Stimulated activated CD4-positive, alpha-beta T cell treated with anti-CD3 and anti-CD28 coated beads, TNF-alpha, amount 100 ng/mL, for 4 hours (primary cell): ENCODE data around the gene PDGFC.

ENCODE experiments used
- DNase-seq, 3 experiments: peaks; one replicate each; pipeline ENCODE4 v3.0.0-alpha.2; 2020; ENCODE audit warnings: low read depth in 3 of 3

PDGFC gene

DNA sequence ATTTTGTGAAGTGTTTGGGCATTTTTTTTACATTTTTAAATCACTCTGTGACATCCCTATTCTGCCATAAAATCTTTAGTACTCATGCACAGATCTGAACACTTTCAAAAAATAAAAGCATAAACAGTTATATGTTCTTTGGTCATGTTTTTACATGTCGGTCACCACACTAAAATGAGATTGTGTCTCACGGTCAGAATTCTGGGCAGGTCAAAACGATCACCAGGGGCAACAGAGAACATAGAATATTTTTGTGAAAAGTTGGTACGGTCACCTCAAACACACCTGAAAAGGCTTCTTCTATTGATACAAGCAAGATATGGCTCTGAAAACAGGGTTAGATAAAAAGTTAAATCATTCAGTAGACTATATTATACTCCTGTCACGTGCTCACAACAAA, 189.1 kb downstream of the PDGFC start:
- no peak for DNase-seq

DNA sequence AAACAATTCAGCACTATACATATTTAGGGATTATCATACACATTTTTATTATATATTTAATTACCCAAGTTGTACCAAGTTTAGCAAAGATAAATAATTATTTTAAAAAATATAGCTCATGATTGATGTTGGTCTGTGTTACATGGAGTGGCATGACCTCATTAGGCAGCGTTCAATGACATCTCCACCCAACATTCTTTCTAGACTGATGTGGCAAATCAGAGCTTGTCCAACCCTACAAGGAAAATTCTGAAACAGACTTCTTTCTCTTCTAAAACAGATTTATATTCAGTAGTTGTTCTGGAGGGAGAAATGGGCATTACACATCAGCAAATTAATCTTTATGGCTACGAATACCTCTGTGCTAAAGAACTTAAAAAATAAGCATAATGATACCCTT, 189.7 kb downstream of the PDGFC start:
- no peak for DNase-seq

DNA sequence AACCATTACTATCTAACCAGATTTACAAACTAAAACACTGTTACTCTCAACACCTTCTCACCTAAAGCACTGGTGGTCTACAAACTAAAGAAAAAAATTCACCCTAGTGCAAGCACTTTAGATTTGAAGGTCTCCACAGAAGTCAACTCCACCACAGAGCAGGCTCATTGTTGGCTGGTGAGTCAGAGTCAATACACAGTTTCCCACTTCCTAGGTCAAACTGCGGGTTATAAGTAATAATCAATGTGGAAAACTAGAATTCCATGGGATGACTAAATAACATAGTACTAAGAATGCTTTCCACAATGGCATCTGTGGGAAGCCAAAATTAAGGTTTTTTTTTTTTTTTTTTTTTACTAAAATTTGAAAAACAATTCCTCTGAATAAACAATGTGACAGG, 191.8 kb downstream of the PDGFC start:
- no peak for DNase-seq

DNA sequence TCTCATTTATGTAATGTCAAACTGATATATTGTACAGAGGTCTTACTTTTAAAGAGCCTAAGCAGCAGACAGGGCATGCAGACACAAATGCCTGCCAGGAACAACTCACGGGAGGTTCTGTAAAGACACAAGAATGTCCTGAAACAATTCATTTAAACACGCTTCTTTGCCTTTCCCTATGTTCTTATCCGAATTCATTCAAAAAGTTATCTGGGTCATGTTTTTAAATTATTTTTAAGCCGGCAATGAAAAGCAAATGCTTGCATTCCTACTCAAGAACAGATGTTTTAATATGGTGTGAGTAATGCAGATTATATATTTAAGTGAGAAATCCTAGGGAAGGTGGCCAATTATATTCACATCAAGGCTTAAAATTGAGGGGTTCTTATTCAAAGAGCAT, 192.6 kb downstream of the PDGFC start:
- DNase-seq, result no peak

DNA sequence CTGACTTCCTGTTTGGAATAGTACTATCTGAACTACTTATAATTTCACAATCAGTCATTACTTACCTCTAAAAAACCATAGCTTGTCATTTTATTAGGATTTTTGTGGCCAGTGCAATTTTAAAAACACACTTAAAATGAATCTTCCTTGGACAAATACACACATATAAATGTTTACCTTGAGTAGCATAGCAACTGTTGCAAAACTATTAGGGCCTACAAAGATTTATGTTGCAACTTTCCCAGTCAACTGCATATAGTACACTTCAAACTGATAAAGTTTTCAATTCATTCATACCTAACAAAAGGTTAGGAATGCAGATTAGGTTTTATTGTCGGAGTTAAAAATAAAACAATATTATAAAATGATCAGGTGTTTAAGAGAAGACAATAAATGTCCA, 193.0 kb downstream of the PDGFC start:
- no peak for DNase-seq

DNA sequence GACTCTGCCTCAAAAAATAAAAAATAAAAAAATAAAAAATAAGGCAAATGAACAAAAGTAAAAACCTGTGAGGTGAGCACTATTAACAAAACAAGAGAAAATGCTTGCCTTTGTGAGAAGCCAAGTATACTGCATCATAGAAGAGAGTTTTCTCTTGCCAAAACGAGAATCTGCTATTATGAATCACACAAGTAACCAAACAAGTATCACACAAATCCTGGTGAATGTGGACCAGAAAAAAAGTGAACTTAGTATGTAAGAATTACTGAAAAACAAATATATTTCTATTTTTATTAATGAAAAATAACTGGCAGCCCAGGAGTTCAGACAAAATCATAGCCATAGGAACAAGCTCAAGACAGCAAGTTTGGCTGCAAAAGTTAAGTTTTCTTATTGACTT, 193.5 kb downstream of the PDGFC start:
- no peak for DNase-seq

DNA sequence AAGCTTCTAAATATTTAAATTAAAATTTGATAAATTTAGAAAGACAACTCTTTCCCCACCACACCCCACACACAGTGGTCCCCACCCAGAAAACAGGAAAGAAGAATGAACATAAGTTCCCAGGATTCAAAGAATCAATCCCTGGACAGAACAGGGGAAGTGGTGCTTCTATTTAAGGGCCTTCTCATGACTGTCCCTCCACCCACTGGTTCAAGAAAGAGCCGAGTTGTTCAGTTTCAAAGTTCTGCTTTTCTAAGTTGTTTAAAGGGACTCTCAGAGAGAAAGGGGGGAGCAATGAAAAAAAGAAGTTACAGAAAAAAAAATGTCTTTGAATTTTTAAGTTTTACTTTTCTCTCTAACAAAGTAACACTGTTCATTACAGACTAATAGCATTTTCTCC, 195.8 kb downstream of the PDGFC start:
- DNase-seq, result no peak

DNA sequence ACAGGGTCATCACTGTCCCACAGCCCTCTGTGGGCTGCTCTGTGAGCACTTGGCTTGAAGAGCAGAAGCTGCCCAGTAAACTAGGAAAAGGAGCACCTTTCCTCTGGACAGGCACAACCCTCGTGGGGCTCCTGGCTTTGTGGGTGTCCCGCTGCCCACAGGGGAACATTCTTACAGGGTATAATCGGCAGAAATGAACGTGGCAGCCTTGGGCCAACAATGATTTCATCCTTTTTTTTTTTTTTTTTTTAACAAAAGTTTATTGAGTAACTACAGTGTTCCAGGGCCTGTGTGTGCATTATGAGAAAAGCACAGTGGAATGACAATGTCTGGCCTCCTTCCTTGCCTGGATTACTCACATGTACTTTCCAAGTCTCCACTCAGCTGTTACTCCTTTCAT, 197.2 kb downstream of the PDGFC start:
- DNase-seq, result no peak

DNA sequence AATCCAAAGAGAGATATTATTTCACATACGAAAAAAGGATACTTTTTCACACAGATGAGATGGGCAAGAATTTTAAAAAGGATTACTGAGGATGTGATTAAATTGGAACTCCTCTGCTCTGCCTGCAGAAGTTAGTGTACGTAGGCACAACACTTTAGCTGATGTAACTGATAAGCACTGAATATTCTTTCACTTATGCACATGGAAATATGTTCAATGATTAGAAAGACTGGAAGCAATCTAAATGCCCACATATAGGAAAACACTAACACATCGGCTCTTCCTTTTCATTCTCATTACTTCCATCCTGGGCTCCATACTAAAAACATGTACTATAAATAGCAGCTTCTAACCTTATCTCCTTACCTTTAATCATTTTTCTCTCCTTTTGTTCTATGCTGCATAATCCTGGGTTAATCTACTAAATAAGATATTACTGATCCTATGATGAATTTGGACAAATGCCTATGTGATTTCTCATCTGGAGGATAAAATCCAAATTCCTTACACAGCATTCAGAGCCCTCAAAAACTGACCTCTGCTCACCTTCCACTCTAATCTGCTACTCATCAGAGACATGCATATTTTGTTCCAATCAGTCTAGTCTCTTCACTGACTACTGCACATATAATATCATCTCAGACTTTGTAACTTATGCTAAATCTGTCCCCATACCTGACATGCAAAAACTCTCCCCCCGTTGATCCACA, 197.8 kb downstream of the PDGFC start:
- DNase-seq, result no peak

DNA sequence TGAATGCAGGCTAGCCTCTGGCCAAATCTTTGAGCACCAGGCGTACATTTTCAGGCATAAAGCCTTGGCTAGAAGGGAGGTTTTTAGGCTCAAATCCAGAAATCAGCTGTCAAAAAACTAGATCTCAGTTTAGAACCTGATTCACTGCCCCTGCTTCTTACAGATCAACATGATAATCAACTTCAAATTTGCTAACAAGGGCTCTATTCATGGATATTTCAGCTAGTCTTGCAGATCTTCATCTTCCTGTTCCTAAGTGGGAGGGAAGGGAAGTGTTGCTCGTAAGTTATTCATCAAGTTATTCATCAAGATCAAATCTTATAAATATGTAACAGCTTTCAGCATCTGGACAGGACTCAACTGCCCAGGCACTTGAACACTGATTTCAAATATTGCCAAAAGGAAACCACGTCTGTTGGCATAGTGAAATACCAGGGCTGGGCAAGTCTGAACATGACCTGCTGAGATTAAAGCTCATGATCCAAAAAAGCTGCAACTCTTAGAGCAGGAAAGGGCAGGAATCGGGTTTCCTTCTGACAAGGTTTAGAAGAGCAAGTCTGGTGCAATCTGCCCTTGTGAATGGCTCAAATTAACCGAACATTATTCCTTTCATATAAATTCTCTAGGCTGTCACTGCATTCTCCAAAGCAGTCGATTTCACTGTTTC, 200.3 kb downstream of the PDGFC start:
- DNase-seq, result no peak

DNA sequence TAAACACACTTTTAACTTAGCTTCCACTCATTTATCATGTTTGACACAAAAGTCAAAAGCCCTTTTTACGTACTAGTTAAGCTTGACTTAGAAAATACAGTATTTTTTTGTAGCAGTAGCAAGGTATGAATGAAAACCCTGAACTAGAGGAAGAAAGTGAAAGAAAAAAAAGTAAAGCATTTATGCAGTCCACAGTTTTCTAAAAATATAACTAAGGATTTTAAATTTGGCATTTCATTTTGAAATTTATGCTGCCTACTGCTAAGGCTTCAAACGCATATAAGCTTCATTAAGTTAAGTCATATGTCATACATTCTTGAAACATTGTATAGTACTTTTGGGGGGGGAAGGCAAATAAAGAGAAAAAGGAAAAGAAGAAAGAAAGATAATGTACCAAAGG, 201.5 kb downstream of the PDGFC start:
- DNase-seq, result no peak

DNA sequence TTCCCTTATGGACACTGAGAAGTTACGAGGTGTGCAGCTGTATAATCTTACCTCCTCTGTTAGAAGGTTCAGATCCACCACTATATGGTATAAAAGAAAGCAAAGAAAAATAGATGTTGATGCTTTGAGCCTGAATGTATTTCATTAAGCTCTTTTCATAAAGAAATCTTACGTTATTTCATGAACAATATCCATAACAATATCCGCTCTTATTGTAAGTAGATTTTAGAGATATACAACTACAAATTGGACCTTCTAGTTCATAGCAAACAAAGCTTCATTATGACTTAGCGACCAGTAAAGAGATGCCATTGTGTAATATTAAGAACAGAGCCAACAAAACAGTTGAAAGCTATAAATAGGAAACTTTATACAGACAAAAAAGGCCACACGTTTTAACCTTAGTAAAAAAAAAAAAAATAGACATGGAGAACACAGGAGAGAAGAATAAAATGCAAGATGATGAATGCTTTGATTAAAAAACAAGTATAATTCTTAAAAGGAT, 203.6 kb downstream of the PDGFC start:
- no peak for DNase-seq

DNA sequence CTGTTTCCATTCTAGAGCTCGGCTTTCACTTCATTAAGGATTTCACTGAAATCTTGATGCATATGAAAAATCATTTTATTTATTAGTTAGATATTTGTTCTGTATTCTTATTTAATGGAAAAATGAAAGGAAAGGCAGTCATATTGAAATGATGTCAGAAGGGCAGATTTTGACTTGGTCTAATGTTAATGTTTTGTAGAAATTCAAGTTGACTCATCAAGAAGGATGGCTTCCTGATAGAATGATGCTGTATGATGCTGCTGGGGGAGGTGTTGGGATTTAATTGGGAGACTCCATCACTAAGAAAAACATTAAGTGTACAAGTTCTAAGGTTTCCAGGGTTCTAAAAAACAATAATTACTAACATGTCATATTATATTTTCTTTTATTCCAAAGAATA, 204.8 kb downstream of the PDGFC start:
- no peak for DNase-seq

DNA sequence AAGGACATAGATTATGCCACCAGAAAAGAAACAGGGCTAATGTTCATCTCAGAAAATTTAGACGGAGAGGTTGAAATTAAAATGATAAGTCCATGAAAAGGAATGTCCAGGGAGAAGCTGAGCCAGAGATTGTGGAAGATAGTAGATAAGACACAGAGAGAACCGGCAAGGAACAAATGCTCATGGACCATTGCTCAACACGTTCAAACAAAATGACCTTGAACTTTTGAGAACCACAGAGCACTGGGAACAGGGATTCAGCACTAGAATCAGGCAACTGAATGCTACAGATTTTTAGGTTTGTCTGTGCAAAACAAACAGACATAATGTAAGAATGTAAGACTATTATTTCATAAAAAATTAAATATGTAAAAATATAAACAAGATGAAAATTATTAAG, 206.3 kb downstream of the PDGFC start:
- no peak for DNase-seq

DNA sequence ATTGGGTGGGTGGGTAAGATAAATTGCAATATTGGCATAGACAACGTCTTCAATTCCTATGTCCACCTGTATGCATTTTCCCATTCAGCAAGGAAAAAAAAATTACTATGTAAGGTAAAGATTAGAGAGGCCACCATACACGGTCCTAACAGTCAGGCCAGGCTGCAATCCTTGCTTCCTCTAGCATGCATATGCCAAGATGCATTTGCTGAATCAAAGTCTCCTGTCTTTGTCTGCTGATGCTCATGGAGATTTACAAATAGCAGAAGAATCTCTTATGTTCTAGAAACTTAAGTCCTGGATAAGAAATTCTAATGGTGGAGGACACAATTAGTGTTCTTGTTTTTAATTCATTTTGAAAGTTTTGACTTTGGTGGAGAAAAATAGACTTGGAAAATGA, 206.8 kb downstream of the PDGFC start:
- DNase-seq, result no peak

DNA sequence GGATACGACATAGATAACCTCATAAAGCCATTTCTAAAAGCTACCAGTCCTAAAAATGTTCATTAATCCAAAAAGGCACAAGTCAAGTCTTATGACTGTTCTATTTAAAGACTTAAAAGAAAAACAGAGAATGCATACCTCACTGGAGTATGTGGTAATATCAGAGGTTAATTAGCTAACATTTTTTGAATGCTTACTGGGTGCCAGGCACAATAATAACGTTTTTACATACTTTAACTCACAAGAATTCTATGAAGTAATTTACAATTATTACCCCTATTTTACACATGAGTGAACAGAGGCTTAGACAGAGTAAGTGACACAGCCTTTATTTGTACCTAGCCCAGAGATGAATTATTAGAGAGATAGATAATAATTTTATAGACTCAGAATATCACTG, 207.5 kb downstream of the PDGFC start:
- DNase-seq, result no peak

DNA sequence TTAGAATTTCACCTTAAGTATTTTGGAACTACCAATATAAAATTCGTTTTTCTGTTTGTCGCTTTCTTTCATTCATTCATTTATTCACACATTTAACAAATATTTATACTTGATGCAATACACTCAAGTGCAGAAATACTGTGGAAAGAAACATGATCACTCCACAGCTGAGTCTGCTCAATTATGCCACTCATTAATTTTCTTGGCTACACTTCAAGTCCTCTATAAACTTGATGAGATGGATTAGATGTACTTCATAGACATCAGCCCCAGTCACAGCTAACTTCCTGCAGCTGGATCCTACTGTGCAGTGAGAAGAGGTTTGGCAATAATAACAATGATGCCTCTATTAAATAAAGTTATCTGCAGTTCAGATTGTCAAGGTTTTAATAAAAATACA, 208.1 kb downstream of the PDGFC start:
- DNase-seq, result no peak

DNA sequence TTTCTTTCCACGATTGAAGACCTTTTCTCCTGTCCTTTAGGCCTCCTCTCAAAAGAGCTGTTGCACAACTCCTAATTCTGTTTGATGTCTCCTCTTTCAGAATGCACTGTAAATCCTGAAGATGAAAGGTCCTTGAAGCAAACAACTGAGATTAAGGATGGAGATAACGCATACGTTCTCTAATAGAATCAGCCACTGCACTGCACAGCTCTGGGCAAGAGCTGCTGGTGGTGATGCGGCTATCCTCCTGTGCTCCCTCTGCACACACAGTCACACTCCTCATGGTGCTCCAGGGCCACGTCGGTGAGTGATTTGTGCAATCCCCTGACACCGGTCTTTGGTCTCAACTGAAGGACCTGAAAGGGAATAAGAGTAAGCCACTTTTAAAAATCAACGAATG, 208.7 kb downstream of the PDGFC start:
- DNase-seq, result no peak

DNA sequence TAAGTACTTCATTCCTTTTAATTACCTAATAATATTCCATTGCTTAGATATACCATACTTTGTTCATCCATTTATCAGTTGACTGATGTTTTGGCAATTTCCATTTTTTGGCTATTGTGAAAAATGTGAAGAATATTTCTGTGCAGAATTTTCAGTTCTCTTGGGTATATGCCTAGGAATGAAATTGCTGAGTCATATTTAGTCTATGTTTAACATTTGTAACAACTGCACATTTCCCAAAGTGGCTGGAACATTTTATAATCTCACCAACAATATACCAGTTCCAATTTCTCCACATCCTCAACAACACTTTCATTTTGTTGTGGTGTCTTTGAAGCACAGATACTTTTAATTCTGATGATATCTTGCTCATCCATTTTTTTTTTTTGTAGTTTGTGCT, 215.5 kb downstream of the PDGFC start:
- no peak for DNase-seq

DNA sequence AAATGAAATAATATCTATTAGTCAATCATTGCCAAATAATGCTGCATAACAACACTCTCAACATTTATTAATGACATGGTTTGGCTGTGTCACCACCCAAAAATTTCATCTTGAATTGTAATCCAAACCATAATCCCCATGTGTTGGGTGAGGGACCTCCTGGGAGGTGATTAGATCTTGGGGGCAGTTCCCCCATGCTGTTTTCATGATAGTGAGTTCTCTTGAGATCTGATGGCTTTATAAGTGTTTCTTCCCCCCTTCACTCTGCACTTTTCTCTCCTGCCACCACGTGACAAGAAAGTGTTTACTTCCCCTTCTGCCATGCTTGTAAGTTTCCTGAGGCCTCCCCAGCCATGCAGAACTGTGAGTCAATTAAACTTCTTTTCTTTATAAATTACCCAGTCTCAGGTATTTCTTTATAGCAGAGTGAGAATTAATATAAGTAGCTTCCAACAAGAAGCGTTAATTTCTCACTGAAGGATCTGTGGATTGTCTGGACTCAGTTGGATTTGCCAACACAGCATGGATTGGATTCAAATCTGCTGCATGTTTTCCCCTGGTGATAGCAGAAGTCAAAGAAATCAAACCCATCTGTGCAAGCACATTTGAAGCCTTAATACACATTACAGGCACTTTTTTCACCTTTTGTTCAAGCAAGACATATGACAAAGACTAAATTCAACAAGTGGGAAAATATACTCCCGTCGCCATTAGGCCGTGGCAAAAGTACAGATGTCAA, 216.6 kb downstream of the PDGFC start:
- DNase-seq, result no peak

DNA sequence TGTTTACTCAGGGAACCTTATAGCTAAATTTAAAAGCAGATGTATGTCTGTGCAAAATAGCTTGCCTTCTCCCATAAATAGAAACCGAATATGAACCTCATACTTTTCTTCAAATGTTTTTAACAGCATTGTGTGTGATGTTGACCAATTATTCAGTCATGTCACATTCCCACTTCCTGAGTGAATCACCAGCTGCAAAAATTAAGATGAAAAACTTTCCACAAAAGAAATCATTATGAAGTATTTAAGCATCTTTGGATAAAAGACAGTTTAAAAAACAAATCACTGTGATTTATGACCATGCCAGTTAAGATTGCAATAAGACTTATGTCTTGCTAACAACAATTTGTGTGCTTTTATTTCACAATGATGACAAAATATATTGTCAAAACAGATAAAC, 220.1 kb downstream of the PDGFC start:
- no peak for DNase-seq

DNA sequence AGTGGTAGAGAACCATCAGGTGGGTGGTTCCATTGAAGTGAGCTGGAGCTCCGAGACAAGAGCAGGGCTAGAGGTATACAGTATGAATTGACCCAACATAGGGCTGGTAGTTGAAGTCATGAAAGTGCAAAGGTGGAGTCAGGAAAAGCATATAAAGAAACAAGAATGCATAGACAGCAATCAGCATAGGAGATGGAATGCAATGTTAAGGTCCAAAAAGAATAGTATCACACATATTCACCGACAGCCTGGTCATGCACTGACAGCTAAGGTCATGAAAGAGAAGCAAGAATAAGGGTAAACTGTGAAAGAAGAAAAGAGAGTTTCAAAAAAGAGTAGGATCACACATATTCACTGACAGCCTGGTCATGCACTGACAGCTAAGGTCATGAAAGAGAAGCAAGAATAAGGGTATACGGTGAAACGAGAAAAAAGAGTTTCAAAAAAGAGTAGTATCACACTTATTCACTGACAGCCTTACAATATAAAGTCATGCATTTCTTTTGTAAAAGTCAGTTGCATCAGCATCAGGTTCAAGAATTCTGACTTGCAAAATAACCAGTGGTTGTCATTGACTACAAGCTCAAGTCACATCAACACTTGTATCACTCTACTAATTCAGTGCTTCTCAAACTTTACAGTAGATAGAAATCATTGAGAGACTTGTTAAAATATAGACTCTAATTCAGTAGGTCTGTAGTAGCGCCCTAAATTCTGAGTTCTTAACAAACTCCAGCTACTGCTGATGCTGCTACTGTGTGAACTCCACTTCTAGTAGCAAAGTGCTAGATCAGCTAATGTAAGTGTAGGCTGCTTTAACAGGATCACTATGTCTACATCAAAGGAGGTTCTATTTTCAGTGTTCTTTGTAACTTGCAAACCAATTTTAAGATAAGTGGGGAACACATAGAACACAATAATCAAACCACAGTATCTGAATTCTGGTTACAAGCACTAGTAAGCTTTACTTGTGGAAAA, 221.9 kb downstream of the PDGFC start:
- no peak for DNase-seq
